ENCODE measurements around the gene PSD. TPM values are rescaled to one million over a fixed set of nuclear protein-coding genes. Genes with fewer than 3 reads are reported as not detected.

The PSD gene
- total and polyA plus RNA-seq, 10 of the 15 experiments (the other 5 are each of a cell fraction or from before 2014, with no cell fraction given) = 0.11 to 2.0 (median 0.49) TPM; not detected in 2

- TF ChIP-seq MEF2A (IDR thresholded peaks at IDR 0.05; ENCODE audit: insufficient read depth, low read depth, low read length) (no peak), ZNF207 (IDR thresholded peaks at IDR 0.05; ENCODE audit: borderline replicate concordance) (no peak), CUX1 (IDR thresholded peaks at IDR 0.05; ENCODE audit: insufficient replicate concordance, low read depth, low read length) (no peak)
Observed at GRCh38 chr10:102409604-102410428, 8.8 kb downstream of the PSD start (continued).

All from GM12878 (cell line).